Stimulated activated CD4-positive, alpha-beta T cell treated with anti-CD3 and anti-CD28 coated beads, TNF-alpha, amount 100 ng/mL, for 4 hours (primary cell): Measurements from ENCODE around the gene ARHGAP9.

ENCODE experiments used
- DNase-seq, 3 experiments: peaks; one replicate each; pipeline ENCODE4 v3.0.0-alpha.2; 2020; ENCODE audit warnings: low read depth in 3 of 3

ARHGAP9 gene

DNA sequence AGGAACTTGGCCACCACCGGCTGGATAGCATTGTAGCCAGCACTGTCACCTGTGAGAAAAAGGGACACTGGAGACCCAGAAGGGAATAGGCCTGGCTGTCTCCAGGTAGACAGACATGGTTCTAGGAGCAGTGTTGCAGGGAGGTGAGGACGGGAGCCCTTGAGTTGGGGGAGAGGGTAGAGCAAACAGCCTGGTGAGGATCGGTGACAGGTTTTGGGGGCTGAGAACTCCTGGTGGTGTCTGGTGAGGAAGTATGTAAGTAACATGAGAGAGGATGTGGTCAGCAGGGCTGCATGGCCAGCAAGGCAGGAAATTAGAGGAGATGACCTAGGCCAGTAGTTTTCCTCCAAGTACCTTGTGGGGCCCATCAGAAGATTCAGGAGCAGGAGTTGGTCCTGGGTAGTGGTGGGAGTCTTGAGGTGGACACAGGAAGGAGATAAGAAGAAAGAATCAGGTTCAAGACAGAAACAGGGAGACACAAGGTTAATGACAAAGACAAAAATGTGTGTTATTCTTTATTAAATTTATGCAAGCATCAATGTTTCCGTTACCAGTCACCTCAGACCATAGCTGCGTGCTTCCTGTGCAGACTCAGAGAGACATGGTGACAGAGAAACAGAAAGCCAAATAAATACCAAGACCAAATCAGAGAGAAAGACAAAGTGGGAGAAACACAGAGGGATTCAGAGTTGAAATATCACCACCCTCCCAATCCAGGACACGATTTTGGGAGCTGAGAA is at the start of gene ARHGAP9:
Gene ARHGAP9, minus strand, starts transcription at position 491 of the 740 bp plus-strand sequence. Its CDS starts 460 bp downstream, at position 31.
- DNase-seq, result peak in 1 of 3 experiments; percentile 22

DNA sequence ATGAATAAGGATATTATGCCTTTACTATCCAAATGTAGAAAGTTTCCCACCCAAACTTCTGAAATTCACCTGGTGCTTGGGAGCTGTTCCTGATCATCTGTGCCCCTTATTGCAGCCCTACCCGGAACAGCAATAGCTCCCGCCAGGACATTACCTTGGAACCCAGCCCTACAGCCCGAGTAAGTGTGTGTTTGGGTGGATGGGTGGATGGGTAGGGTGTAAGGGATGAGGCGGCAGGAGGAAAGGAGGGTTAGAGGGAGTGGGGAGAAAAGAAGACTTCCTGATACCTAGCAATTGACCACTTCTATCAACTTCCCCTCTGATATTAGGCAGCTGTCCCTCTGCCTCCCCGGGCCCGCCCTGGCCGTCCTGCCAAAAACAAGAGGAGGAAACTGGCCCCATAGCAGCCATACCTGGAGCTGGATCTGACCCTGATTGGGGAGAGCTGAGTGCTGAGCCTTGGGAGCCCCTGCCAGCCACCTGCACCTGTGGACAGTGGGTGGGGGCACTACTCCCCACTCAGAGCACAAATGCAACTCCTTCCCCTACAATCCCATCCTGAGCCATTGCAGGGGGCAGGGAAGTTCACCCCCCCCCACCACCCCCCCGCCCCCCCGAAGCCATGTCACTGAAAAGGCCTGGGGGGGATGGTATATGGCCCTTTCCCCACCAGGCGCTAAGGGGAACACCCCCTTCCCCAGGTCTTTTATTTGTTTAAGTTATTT is 49.3 kb upstream of the ARHGAP9 start:
- DNase-seq, result no peak

DNA sequence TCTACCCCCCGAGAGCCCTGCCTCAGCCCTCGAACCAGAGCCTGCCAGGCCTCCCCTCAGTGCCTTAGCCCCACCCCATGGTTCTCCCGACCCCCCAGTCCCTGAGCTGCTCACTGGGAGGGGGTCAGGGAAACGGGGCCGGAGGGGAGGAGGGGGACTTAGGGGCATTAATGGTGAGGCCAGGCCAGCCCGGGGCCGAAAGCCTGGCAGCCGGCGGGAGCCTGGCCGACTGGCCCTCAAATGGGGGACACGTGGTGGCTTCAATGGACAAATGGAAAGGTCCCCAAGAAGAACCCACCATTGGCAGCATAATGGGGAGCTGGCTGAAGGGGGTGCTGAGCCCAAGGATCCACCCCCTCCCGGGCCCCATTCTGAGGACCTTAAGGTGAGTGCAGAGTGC is 48.5 kb upstream of the ARHGAP9 start:
- DNase-seq, result no peak

DNA sequence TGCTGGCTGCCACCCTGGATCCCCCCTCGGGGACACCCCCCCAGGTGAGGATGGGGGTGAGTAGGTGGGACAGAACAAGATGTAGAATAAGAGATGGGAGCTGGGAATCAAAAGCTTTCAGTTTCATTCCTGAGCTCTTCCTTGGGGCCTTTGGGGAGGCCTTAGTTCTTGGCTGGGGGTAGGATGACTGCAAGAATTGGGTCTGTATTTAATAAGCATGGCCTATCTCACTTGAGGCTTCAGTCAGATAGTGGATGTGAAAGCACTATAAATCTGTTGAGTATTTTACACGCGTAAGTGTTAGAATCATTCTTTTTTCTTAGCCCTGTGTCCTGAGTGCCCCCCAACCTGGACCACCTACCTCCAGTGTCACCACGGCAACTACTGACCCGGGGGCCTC is 47.5 kb upstream of the ARHGAP9 start:
- DNase-seq, result no peak

DNA sequence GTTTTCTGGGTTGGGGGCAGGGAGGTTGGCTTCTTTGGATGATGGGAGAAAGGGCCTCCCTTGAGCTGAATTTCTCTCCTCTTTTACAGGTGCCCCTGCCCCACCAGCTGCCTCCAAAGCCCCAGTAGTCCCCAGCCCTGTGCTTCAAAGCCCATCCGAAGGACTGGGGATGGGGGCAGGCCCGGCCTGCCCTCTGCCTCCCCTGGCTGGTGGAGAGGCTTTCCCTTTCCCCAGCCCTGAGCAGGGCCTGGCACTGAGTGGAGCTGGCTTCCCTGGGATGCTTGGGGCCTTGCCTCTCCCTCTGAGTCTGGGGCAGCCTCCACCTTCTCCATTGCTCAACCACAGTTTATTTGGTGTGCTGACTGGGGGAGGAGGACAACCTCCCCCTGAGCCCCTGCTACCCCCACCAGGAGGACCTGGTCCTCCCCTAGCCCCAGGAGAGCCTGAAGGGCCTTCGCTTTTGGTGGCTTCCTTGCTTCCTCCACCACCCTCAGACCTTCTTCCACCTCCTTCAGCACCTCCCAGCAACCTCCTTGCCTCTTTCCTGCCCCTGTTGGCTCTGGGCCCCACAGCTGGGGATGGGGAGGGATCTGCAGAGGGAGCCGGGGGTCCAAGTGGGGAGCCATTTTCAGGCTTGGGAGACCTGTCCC is 46.9 kb upstream of the ARHGAP9 start:
- no peak for DNase-seq

DNA sequence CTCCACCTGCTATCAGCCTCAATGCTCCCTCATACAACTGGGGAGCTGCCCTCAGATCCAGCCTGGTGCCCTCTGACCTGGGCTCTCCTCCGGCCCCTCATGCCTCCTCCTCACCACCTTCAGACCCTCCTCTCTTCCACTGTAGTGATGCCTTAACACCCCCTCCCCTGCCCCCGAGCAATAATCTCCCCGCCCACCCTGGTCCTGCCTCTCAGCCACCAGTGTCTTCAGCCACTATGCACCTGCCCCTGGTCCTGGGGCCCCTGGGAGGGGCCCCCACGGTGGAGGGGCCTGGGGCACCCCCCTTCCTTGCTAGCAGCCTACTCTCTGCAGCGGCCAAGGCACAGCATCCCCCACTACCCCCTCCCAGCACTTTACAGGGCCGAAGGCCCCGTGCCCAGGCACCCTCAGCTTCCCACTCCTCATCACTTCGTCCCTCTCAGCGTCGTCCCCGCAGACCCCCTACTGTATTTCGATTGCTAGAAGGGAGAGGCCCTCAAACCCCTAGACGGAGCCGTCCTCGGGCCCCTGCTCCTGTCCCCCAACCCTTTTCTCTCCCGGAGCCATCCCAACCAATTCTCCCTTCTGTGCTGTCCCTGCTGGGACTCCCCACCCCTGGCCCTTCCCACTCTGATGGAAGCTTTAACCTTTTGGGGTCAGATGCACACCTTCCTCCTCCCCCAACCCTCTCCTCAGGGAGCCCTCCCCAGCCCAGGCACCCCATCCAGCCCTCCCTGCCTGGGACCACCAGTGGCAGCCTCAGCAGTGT is 46.1 kb upstream of the ARHGAP9 start:
- DNase-seq, result no peak

DNA sequence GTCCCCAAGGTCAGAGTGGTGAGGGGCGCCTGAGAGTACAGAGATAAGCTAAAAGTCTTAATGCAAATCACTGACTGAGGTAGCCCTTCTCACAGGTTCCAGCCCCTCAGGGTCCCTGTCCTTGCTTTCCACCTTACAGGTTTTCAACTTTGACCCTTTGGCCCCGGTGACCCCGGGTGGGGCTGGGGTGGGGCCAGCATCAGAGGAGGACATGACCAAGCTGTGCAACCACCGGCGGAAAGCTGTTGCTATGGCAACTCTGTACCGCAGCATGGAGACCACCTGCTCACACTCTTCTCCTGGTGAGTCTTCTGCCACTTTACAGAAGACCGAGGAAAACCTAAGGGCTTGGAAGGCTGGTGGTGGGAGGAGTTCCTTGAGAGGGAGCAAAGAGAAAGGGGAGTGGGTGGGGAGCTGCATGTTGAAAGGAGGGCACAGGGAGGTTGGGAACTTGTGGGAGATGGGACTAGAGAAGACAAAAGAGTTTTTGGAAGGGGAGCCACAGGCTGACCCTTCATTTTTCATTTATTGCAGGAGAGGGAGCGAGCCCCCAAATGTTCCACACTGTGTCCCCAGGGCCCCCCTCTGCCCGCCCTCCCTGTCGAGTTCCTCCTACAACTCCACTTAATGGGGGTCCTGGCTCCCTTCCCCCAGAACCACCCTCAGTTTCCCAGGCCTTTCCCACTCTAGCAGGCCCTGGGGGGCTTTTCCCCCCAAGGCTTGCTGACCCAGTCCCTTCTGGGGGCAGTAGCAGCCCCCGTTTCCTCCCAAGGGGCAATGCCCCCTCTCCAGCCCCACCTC is 45.3 kb upstream of the ARHGAP9 start:
- DNase-seq, result no peak

DNA sequence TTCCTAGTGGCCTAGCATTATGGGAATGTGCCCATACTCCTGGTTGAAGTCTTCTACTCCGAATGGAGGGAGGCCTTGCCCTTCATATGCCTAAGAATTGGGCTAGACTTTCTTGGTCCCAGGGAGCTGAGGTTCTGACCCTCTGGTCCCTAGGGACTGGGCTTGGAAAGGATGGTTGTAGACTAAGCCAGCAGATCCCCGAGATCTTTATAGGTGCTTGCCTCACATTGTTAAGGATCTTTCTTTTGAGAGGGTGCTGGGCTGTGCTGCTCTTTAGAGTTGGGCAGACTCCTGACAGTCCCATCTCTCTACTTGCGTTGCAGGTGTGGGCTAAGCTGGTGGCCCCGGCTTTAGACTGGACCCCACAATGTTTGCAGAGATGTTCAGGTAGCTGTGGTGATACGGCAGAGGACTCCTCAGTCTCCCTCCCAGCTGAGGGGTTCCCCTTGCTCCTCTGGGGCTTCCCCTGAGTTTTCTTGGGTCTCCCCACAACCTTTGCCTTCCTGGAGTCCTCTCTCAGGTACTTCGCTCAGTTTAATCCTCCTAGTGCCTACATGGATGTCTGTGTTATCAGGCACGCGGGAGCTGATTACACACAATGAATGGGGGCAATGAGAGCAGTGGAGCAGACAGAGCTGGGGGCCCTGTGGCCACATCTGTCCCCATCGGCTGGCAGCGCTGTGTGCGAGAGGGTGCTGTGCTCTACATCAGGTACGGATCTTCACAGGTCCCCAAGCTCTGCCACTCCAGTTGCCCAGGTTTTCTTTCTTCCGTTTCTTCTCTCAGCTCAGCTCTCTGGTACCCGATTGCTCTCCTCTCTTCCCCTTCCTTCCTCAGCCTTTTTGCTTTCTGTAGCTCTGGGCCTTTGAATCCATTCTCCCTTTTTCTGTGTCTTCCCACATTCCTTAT is 44.3 kb upstream of the ARHGAP9 start:
- no peak for DNase-seq

DNA sequence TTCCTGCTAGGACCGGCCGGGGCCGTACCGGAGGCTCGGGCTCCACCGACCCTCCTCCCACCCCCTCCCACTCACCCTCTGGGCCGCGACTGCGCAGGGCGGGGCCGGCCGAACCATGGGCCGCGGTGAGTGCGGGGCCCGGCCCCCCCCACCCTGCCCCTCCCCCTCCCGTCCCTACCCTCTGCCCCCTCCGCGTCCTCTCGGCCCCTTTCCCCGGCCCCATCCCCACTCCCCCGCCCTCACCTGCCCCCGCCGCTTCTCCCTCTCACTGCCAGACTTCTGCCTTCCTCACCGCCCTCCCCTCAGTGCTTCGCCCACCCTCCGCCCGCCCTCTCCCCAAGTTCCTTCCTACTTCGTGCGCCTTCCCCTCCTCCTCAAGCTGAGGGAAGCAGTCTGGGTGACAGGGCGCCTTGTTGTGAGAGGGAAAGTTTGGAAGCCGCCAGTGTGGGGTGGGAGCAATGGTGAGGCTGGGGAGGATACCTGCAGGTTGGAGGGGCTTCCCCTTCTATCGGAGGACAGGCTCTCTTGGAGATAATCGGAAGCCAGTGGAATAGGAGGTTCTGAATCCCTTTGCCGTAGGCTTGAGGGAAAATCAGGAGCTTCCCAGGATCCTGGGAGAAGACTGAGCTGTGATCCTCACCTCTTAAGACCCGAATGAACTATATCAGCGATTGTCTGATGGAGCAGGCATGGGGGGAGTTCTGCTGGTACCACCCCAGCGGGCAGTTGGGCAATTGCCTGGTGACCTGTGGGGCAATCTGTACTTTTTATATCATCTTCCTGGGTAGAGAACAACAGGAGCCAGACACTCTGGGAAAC is 43.4 kb upstream of the ARHGAP9 start:
- peak in 2 of 3 experiments; percentile 30 to 38 for DNase-seq

DNA sequence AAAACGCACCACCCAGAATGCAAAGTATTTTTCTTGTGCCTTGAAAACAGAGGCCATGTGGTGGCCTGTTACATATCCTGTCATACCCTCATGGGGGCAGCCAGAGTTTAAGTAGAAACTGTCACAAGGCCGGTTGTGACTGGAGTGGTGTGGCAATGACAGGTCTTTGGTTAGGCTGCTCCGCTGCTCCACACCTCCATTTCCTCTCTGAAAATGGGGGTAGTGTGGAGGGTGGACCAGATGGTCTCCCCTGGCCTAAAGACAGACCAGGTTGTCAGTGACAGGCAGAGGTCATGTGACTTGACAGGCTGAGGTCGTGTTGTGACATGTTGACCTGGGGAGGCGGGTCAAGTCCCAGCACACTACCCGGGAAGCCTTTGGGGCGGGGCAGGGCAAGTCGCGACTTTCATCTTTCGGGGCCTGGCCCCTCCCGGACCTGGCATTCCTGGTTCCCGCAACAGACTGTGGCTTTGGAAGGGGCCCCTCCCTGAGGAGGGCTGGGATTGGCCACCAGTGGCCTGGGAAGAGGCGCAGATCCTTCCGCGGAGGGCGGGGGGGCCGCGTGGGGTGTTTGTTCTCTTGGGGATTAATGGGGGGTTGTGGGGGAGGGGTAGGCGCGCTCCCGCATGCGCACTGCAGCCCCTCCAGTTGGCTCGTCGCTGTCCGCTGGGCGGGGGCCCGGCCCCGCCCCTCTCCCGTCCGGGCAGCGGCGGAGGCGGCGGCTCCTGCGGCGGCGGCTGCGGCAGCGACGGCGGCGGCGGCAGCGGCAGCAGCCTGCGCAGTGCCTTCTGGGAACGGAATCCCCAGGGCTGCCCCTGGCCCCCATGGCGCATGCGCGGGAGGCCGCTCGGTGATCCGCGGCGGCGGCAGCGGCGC is 42.6 kb upstream of the ARHGAP9 start, which contains the start of gene MBD6:
Gene MBD6, plus strand, starts transcription at position 814 of the 876 bp plus-strand sequence. CDS start 1,480 bp downstream, outside the sequence.
- peak; percentile 81 for DNase-seq

DNA sequence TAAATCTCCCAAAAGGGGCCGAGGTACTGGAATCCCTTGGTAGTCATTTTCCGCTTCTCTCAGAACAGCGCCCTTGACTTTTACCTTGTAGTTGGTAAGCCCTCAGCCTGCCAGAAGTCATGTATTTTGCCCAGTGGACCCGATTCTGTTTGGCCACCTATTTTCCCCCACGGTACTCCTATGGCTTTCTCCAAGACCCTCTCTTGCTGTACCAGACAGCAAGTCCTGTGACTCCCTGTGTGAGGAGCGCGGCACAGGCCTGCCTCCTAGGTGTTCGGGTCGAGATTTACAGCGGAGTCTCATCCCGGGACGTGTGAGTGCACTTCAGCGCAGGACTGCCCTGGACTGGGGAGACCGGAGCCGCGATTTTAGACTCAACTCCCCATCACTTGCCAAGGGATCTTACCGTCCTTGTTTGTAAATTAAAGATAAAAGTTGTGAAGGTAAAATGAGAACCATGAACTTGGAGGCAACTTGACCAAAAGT is 41.9 kb upstream of the ARHGAP9 start:
- DNase-seq, result no peak

DNA sequence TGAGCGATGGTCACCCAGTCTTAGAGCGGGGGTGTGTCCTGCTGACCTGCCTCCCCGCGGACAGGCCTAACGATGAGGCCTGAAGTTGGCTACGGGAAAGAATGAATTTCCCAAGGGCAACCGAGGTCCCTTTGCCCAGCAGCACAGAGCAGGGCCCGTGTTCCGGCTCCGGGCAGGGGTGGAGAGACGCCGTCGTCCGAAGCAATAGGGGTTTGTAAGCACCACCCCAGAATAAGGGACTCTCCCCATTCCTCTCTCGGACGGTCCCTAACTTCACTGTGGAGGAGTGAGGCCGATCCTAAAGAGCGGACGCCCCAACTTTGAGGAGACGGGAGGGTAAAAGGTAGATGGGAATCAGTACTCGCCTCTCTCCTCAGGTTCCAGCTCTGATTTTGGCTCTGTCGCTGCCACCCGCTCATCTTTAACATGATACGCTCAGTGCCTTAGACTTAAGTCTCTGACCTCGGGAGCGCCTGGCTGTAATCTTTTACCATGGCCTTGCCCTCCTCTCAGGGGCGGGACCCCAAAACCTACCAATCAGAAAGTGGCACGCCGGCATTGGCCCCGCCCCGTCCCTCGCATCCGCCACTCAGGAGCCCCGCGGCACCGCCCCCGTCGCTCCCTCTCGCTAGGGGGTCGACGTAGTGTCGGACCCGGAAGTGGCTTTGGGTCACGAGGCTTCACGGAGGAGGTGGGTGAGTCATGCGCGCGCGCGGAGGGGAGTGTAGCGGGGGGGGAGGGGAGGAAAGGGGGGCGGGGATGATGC is 40.6 kb upstream of the ARHGAP9 start, which contains the start of gene DDIT3:
Gene DDIT3, minus strand, starts transcription at position 462 of the 766 bp plus-strand sequence. CDS start 3,108 bp downstream, outside the sequence.
- DNase-seq, result peak; percentile 99 to 100 (median 99)

DNA sequence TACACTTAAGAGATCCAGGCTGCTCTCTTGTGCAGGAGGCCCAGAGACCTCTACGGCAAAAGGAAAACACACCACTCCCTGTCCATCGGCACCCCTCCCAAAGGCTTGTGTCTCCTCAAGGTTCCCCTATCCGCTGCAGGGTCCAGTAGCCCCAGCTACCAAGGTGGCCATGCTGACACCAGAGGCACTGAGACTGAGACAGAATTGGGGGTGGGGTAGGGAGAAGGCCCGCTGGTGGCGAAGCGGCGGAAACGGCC is 40.1 kb upstream of the ARHGAP9 start:
- no peak for DNase-seq

DNA sequence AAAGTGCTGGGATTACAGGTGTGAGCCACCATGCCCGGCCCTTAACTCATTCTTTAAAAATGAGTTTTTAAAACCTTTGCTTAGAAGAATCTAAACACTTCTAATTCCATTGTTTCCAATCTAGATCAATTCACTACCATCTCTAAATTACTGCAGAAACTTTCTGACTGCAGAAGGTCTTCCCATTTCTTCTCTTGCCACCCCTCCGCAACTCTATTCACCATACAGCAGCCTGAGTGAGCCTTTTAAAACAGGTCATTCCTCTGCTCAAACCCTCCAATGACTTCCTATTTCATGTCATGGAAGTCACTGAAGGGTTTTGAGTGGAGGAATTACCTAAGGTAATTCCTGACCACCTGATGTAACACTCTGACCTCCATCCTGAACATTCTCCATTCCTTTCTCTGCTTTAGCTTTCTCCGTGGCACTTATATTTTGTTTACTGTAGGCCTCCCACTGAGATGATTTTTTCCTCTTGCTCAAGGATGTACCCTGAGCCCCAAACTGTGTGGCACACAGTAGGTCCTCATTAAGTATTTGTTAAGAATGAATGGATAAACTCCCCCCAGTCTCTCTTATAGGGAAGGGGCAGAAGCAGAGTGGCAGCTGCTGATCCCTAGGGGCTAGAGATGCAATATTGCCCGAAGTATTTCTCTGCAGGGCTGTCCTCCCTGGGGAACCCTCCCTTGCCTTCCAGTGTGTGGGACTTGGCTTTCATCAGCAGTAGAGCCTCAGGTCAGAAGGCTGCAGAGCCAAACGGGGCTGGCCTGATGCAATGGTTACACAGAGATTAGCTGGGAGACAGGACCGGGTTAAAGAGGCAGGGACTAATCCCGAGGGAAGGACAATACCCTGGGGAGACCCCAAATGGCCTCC is 39.5 kb upstream of the ARHGAP9 start:
- DNase-seq, result no peak

DNA sequence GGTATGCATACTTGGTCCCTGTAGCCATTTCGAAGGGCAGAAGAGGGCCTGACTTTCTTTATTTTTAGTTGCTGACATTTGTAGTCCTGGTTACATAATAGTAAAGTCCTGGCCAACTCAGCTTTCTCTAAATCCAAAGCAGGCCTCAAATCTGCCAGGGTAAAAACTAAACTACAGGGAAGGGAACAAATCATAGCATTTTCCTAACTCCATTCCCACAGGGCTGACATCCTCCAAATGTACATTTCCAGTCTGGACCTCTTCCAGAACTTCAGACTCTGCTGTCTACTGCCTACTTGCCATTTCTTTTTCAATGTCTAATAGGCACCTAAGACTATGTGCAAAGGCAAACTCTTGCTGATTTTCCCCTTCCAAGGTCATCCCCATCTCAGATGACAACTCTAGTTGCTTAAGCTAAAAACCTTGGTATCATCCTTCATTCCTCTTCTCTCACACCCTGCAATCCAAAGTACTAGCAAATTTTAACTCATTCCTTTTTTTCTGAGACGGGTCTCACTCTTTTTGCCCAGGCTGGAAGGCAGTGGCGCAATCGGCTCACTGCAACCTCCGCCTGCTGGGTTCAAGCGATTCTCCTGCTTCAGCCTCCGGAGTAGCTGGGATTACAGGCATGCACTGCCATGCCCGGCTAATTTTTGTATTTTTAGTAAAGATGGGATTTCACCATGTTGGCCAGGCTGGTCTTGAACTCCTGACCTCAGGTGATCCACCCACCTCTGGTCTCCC is 38.7 kb upstream of the ARHGAP9 start:
- no peak for DNase-seq
